Urinary bladder (tissue), 4 donors: ENCODE data around the gene PLSCR4. TPM values are rescaled to one million over a fixed set of nuclear protein-coding genes. Genes with fewer than 3 reads are reported as not detected.

Source experiments
- DNase-seq: peaks from one replicate; pipeline ENCODE4 v3.0.0-alpha.2; 2015; ENCODE audit errors: extremely low spot score
- H3K27ac ChIP-seq: one replicate; pipeline ENCODE4 v1.5.1; 2013; ENCODE audit warnings: low read depth, mild to moderate bottlenecking, moderate library complexity
- H3K36me3 ChIP-seq: one replicate; pipeline ENCODE4 v1.6.1; 2013; ENCODE audit warnings: mild to moderate bottlenecking, moderate library complexity; ENCODE audit not compliant: insufficient read depth
- H3K4me1 ChIP-seq: one replicate; pipeline ENCODE4 v1.6.1; 2013; ENCODE audit warnings: mild to moderate bottlenecking, moderate library complexity; ENCODE audit not compliant: insufficient read depth
- H3K4me3 ChIP-seq: one replicate; pipeline ENCODE4 v1.5.1; 2013; ENCODE audit warnings: low read depth, low read length
- WGBS: extraction: QIAGEN DNeasy Blood & Tissue Kit; methylation state at CpG from one replicate; pipeline ENCODE4 v1.1.7; 2013; 5-methylcytosine and 5-hydroxymethylcytosine counted together
- polyA plus RNA-seq: library from polyadenylated mRNA; stranded (reverse); fragments of 200-250 nt; gene quantifications from one replicate; pipeline ENCODE4 v1.2.3, GENCODE V29; 2013
- total RNA-seq: library from RNA; depleted of rRNA; stranded (reverse); fragments of >200 nt; gene quantifications from one replicate; pipeline ENCODE4 v1.2.3, GENCODE V29; 2014
- donor health status: healthy with polysubstance abuse.
- donor health status: healthy.

PLSCR4 gene
- total and polyA plus RNA-seq, 2 donors = 45.2 to 94.3 TPM

DNA sequence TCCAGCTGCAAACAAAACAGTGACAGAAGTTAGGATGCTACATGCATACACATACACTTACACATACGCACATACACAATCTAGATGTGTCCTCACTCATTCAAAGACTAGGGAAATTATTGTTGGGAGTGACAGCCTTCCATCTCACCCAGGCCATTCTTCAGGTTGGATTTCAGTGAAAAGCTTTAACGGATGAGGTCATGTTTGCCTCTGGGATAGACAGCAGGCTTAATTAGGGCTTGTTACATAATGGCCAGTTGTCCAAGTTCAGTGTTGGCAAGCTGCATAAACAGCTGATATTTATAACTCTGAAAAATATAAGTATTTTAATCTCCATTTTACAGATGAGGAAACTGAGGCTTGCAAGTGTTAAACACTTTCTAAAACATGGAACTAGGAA lies 54.1 kb downstream of the PLSCR4 start:
- no peak for DNase-seq
- H3K4me3 ChIP-seq = no peak overlapping the region
- WGBS = 93% methylated on average over 2 of the region's 2 CpGs
- H3K4me1 ChIP-seq = no peaks in the 10 kb centered on the region
- no peaks in the 10 kb centered on the region for H3K36me3 ChIP-seq
- no peak overlapping the region for H3K27ac ChIP-seq

- no peak for DNase-seq
- 25% methylated on average over 4 of the region's 4 CpGs for WGBS
- H3K36me3 ChIP-seq = no peaks in the 10 kb centered on the region
- H3K4me3 ChIP-seq = no peak overlapping the region
- no peaks in the 10 kb centered on the region for H3K4me1 ChIP-seq
- H3K27ac ChIP-seq = no peak overlapping the region
Measured at GRCh38 chr3:146195605-146196004, 55.3 kb downstream of the PLSCR4 start.

DNA sequence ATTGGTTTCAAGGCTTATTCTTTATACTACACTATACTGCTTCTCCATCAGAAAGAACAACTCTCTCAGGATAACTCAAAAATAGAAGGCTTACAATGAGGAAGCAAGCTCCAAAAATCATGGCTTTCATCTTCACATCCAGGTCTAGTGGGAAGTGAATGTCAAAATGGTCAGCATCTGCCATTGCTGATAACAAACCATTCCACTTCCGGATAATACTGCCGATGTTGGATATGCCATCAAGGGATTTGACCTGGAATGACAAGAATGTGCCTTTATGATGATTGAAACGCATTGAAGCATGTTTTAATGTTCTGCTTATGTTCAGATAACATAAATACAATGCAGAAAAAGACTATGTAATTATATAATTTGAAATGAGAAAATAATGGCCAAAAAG lies 55.9 kb downstream of the PLSCR4 start:
- DNase-seq = no peak
- H3K27ac ChIP-seq = no peak overlapping the region
- H3K36me3 ChIP-seq = no peaks in the 10 kb centered on the region
- H3K4me3 ChIP-seq = no peak overlapping the region
- H3K4me1 ChIP-seq = no peaks in the 10 kb centered on the region
- 60% methylated on average over 3 of the region's 3 CpGs for WGBS

GRCh38 chr3:146191051-146191450 lies 59.9 kb downstream of the PLSCR4 start:
- H3K36me3 ChIP-seq = no peaks in the 10 kb centered on the region
- no peak overlapping the region for H3K27ac ChIP-seq
- H3K4me3 ChIP-seq = no peak overlapping the region
- no peaks in the 10 kb centered on the region for H3K4me1 ChIP-seq
- 84% methylated on average over 1 of the region's 1 CpG for WGBS
- DNase-seq = no peak

- Histone ChIP-seq H3K4me3 (no peak overlapping the region), H3K36me3 (no peaks in the 10 kb centered on the region), H3K27ac (no peak overlapping the region), H3K4me1 (no peaks in the 10 kb centered on the region)
- WGBS = 12% methylated on average over 6 of the region's 6 CpGs
- no peak for DNase-seq
Measured at GRCh38 chr3:146189519-146190173, 61.3 kb downstream of the PLSCR4 start.

GRCh38 chr3:146187334-146187950 lies 63.5 kb downstream of the PLSCR4 start:
- DNase-seq = no peak
- H3K36me3 ChIP-seq = no peaks in the 10 kb centered on the region
- H3K4me3 ChIP-seq = no peak overlapping the region
- no peaks in the 10 kb centered on the region for H3K4me1 ChIP-seq
- no peak overlapping the region for H3K27ac ChIP-seq
- 41% methylated on average over 2 of the region's 2 CpGs for WGBS

GRCh38 chr3:146184241-146185015 lies 66.5 kb downstream of the PLSCR4 start:
- Histone ChIP-seq H3K4me1 (no peaks in the 10 kb centered on the region), H3K36me3 (no peaks in the 10 kb centered on the region), H3K4me3 (no peak overlapping the region), H3K27ac (no peak overlapping the region)
- DNase-seq = no peak
- WGBS = 54% methylated on average over 2 of the region's 2 CpGs

DNA sequence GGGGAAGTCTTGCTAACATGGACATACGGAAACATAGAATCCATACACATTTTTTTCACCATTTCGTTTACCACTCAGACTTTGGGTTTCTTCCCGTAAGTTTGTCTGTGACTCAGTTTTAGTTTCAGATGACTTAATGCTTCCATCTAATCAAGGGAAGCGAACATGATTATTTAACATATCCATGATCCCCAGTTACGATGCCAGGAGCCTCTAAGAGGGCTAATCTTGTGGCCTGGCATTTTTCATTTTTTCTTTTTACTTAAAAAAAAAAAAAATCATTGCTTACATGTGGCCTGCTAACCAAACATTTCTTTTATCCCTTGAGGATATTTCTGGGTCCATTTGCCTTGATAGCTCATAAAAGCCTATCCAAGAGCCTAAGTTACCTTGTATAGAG lies 69.7 kb downstream of the PLSCR4 start:
- Histone ChIP-seq H3K4me1 (no peaks in the 10 kb centered on the region), H3K36me3 (no peaks in the 10 kb centered on the region), H3K27ac (no peak overlapping the region), H3K4me3 (no peak overlapping the region)
- WGBS = 89% methylated on average over 5 of the region's 5 CpGs
- no peak for DNase-seq

GRCh38 chr3:146180376-146180775 lies 70.5 kb downstream of the PLSCR4 start:
- no peak for DNase-seq
- no peaks in the 10 kb centered on the region for H3K36me3 ChIP-seq
- no peak overlapping the region for H3K27ac ChIP-seq
- no peaks in the 10 kb centered on the region for H3K4me1 ChIP-seq
- no peak overlapping the region for H3K4me3 ChIP-seq
- WGBS = 94% methylated on average over 6 of the region's 6 CpGs

DNA sequence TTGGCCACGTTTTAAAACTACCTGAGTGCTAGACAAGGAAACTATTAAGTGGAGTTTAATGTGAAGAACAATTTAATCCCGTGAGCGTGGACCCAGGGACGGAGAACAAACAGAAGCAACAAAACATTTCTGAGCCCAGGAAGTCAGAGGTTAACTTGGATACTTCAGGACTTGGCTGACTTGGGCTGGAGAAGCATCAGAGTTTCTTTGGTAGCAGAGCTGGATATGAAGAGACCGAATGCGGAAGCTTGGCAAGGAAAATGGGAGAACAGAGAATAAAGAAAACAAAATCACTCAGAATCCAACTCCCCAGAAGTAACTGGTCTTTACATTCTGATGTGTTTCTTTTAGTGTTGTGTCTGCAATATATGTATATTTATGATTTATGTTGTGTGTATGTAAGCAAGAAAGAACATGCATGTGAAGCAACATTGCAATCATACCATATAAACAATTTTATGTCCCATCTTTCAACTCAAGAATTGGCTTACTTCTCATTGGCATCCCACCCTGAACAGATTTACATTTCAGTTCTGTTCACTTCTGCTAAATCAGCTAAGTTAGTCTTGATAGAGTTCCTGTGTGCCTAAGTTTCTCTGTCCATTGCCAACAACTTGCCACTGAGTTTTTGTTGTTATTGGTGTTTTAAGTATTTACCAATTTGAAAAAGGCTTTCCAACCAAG lies 72.8 kb downstream of the PLSCR4 start:
- WGBS = 57% methylated on average over 6 of the region's 6 CpGs
- no peak overlapping the region for H3K4me3 ChIP-seq
- no peak overlapping the region for H3K27ac ChIP-seq
- no peaks in the 10 kb centered on the region for H3K4me1 ChIP-seq
- no peak for DNase-seq
- no peaks in the 10 kb centered on the region for H3K36me3 ChIP-seq

DNA sequence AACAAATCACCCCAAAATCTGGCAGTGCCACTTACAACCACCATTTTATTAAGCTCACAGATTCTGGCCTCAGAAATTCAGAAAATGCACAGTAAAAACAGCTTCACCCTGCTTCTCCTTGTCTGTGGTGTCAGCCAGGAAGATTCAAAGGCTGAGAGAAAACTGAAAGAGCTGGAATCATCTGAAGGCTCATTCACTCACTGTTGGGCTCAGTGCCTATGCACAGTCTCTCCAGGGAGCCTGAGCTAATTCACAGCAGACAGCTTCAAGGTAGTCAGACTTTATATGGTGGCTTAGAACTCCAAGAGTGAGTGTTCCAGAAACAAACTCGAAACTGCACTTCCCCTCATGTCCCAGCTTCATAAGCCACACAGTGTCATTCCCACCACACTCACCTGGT lies 73.4 kb downstream of the PLSCR4 start:
- H3K36me3 ChIP-seq = no peaks in the 10 kb centered on the region
- H3K4me3 ChIP-seq = no peak overlapping the region
- WGBS = 62% methylated on average over 1 of the region's 1 CpG
- no peaks in the 10 kb centered on the region for H3K4me1 ChIP-seq
- H3K27ac ChIP-seq = no peak overlapping the region
- no peak for DNase-seq

GRCh38 chr3:146177072-146177471 lies 73.8 kb downstream of the PLSCR4 start:
- Histone ChIP-seq H3K4me3 (no peak overlapping the region), H3K27ac (no peak overlapping the region), H3K36me3 (no peaks in the 10 kb centered on the region), H3K4me1 (no peaks in the 10 kb centered on the region)
- 86% methylated on average over 3 of the region's 3 CpGs for WGBS
- DNase-seq = no peak

GRCh38 chr3:146172586-146172985 lies 78.3 kb downstream of the PLSCR4 start:
- no peak for DNase-seq
- Histone ChIP-seq H3K36me3 (no peaks in the 10 kb centered on the region), H3K4me1 (no peaks in the 10 kb centered on the region), H3K4me3 (no peak overlapping the region), H3K27ac (no peak overlapping the region)
- 75% methylated on average over 1 of the region's 1 CpG for WGBS

DNA sequence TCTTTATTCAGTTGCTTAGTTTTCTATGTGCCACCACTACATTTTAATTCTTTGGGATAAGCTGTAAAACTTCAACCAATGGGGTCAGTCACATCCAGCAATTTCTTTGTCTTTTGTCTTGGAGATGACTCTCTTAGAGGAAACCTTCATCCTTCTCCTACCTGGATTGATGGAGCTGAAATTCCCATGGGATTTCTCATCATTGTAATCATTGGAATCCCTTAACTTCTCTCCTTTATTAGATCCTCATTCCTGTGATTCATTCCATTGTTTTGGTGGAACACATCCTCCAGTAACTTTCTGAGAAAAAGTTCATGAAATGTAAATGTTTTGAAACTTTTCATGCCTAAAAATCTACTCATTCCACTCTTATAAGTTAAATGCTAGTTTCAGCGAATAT lies 80.3 kb downstream of the PLSCR4 start:
- no peaks in the 10 kb centered on the region for H3K36me3 ChIP-seq
- no peak for DNase-seq
- H3K4me3 ChIP-seq = no peak overlapping the region
- no peaks in the 10 kb centered on the region for H3K4me1 ChIP-seq
- no peak overlapping the region for H3K27ac ChIP-seq
- 97% methylated on average over 1 of the region's 1 CpG for WGBS
